Measurements from ENCODE around the gene BRIP1.

The BRIP1 gene

GRCh38 chr17:61701978-61702377 lies 161.3 kb downstream of the BRIP1 start:
- H3K36me3 ChIP-seq (ENCODE audit: control insufficient read depth in 1 of 2, insufficient read depth in 2 of 2, low read length in 2 of 2): peaks cover 0 to 8% of the 10 kb centered on the region in 2 donors
- H3K27ac ChIP-seq (ENCODE audit: low read depth, low read length): no peak overlapping the region
- no peak overlapping the region for H3K4me3 ChIP-seq (ENCODE audit: low read depth in 1 of 2, low read length in 2 of 2)
- H3K9ac ChIP-seq (ENCODE audit: low read depth in 1 of 2, low read length in 2 of 2): no peak overlapping the region
- peaks cover 26 to 38% of the 10 kb centered on the region in 2 donors for H3K9me3 ChIP-seq (ENCODE audit: control insufficient read depth in 1 of 2, low read length in 2 of 2)
- H3K27me3 ChIP-seq (ENCODE audit: control insufficient read depth in 1 of 2, insufficient read depth in 2 of 2, low read length in 2 of 2): no peaks in the 10 kb centered on the region
- no peaks in the 10 kb centered on the region for H3K4me1 ChIP-seq (ENCODE audit: control insufficient read depth in 1 of 2, insufficient read depth in 2 of 2, low read length in 2 of 2)

- Histone ChIP-seq H3K27me3 (ENCODE audit: control insufficient read depth in 1 of 2, insufficient read depth in 2 of 2, low read length in 2 of 2) (no peaks in the 10 kb centered on the region), H3K9ac (ENCODE audit: low read depth in 1 of 2, low read length in 2 of 2) (no peak overlapping the region), H3K4me3 (ENCODE audit: low read depth in 1 of 2, low read length in 2 of 2) (no peak overlapping the region), H3K27ac (ENCODE audit: low read depth, low read length) (no peak overlapping the region), H3K9me3 (ENCODE audit: control insufficient read depth in 1 of 2, low read length in 2 of 2) (peaks cover 26 to 38% of the 10 kb centered on the region in 2 donors), H3K36me3 (ENCODE audit: control insufficient read depth in 1 of 2, insufficient read depth in 2 of 2, low read length in 2 of 2) (peaks cover 0 to 8% of the 10 kb centered on the region in 2 donors), H3K4me1 (ENCODE audit: control insufficient read depth in 1 of 2, insufficient read depth in 2 of 2, low read length in 2 of 2) (no peaks in the 10 kb centered on the region)
Measured at GRCh38 chr17:61701334-61701733, 162.0 kb downstream of the BRIP1 start.

GRCh38 chr17:61700252-61700651 lies 163.1 kb downstream of the BRIP1 start:
- H3K9me3 ChIP-seq (ENCODE audit: control insufficient read depth in 1 of 2, low read length in 2 of 2): peaks cover 26 to 38% of the 10 kb centered on the region in 2 donors
- H3K27ac ChIP-seq (ENCODE audit: low read depth, low read length): no peak overlapping the region
- H3K36me3 ChIP-seq (ENCODE audit: control insufficient read depth in 1 of 2, insufficient read depth in 2 of 2, low read length in 2 of 2): peaks cover 0 to 8% of the 10 kb centered on the region in 2 donors
- no peak overlapping the region for H3K9ac ChIP-seq (ENCODE audit: low read depth in 1 of 2, low read length in 2 of 2)
- H3K27me3 ChIP-seq (ENCODE audit: control insufficient read depth in 1 of 2, insufficient read depth in 2 of 2, low read length in 2 of 2): no peaks in the 10 kb centered on the region
- no peaks in the 10 kb centered on the region for H3K4me1 ChIP-seq (ENCODE audit: control insufficient read depth in 1 of 2, insufficient read depth in 2 of 2, low read length in 2 of 2)
- no peak overlapping the region for H3K4me3 ChIP-seq (ENCODE audit: low read depth in 1 of 2, low read length in 2 of 2)

- H3K27ac ChIP-seq (ENCODE audit: low read depth, low read length): no peak overlapping the region
- H3K9me3 ChIP-seq (ENCODE audit: control insufficient read depth in 1 of 2, low read length in 2 of 2): peaks cover 26 to 38% of the 10 kb centered on the region in 2 donors
- H3K36me3 ChIP-seq (ENCODE audit: control insufficient read depth in 1 of 2, insufficient read depth in 2 of 2, low read length in 2 of 2): peaks cover 0 to 8% of the 10 kb centered on the region in 2 donors
- no peaks in the 10 kb centered on the region for H3K27me3 ChIP-seq (ENCODE audit: control insufficient read depth in 1 of 2, insufficient read depth in 2 of 2, low read length in 2 of 2)
- H3K4me3 ChIP-seq (ENCODE audit: low read depth in 1 of 2, low read length in 2 of 2): no peak overlapping the region
- H3K4me1 ChIP-seq (ENCODE audit: control insufficient read depth in 1 of 2, insufficient read depth in 2 of 2, low read length in 2 of 2): no peaks in the 10 kb centered on the region
- H3K9ac ChIP-seq (ENCODE audit: low read depth in 1 of 2, low read length in 2 of 2): no peak overlapping the region
Measured at GRCh38 chr17:61699694-61700093, 163.6 kb downstream of the BRIP1 start.

- Histone ChIP-seq H3K36me3 (ENCODE audit: control insufficient read depth in 1 of 2, insufficient read depth in 2 of 2, low read length in 2 of 2) (peaks cover 0 to 8% of the 10 kb centered on the region in 2 donors), H3K9ac (ENCODE audit: low read depth in 1 of 2, low read length in 2 of 2) (no peak overlapping the region), H3K4me3 (ENCODE audit: low read depth in 1 of 2, low read length in 2 of 2) (no peak overlapping the region), H3K4me1 (ENCODE audit: control insufficient read depth in 1 of 2, insufficient read depth in 2 of 2, low read length in 2 of 2) (no peaks in the 10 kb centered on the region), H3K9me3 (ENCODE audit: control insufficient read depth in 1 of 2, low read length in 2 of 2) (peaks cover 26 to 38% of the 10 kb centered on the region in 2 donors), H3K27me3 (ENCODE audit: control insufficient read depth in 1 of 2, insufficient read depth in 2 of 2, low read length in 2 of 2) (no peaks in the 10 kb centered on the region), H3K27ac (ENCODE audit: low read depth, low read length) (no peak overlapping the region)
Measured at GRCh38 chr17:61699032-61699431, 164.3 kb downstream of the BRIP1 start.

- peaks cover 26 to 38% of the 10 kb centered on the region in 2 donors for H3K9me3 ChIP-seq (ENCODE audit: control insufficient read depth in 1 of 2, low read length in 2 of 2)
- no peak overlapping the region for H3K27ac ChIP-seq (ENCODE audit: low read depth, low read length)
- H3K4me3 ChIP-seq (ENCODE audit: low read depth in 1 of 2, low read length in 2 of 2): no peak overlapping the region
- no peaks in the 10 kb centered on the region for H3K4me1 ChIP-seq (ENCODE audit: control insufficient read depth in 1 of 2, insufficient read depth in 2 of 2, low read length in 2 of 2)
- no peak overlapping the region for H3K9ac ChIP-seq (ENCODE audit: low read depth in 1 of 2, low read length in 2 of 2)
- no peaks in the 10 kb centered on the region for H3K27me3 ChIP-seq (ENCODE audit: control insufficient read depth in 1 of 2, insufficient read depth in 2 of 2, low read length in 2 of 2)
- H3K36me3 ChIP-seq (ENCODE audit: control insufficient read depth in 1 of 2, insufficient read depth in 2 of 2, low read length in 2 of 2): peaks cover 0 to 8% of the 10 kb centered on the region in 2 donors
Measured at GRCh38 chr17:61698244-61698643, 165.1 kb downstream of the BRIP1 start.

GRCh38 chr17:61695779-61696337 lies 167.5 kb downstream of the BRIP1 start:
- H3K27ac ChIP-seq (ENCODE audit: low read depth, low read length): no peak overlapping the region
- H3K36me3 ChIP-seq (ENCODE audit: control insufficient read depth in 1 of 2, insufficient read depth in 2 of 2, low read length in 2 of 2): peaks cover 0 to 8% of the 10 kb centered on the region in 2 donors
- no peak overlapping the region for H3K9ac ChIP-seq (ENCODE audit: low read depth in 1 of 2, low read length in 2 of 2)
- H3K27me3 ChIP-seq (ENCODE audit: control insufficient read depth in 1 of 2, insufficient read depth in 2 of 2, low read length in 2 of 2): no peaks in the 10 kb centered on the region
- H3K4me3 ChIP-seq (ENCODE audit: low read depth in 1 of 2, low read length in 2 of 2): no peak overlapping the region
- peaks cover 20 to 21% of the 10 kb centered on the region in 2 donors for H3K9me3 ChIP-seq (ENCODE audit: control insufficient read depth in 1 of 2, low read length in 2 of 2)
- no peaks in the 10 kb centered on the region for H3K4me1 ChIP-seq (ENCODE audit: control insufficient read depth in 1 of 2, insufficient read depth in 2 of 2, low read length in 2 of 2)

- Histone ChIP-seq H3K4me3 (ENCODE audit: low read depth in 1 of 2, low read length in 2 of 2) (no peak overlapping the region), H3K27me3 (ENCODE audit: control insufficient read depth in 1 of 2, insufficient read depth in 2 of 2, low read length in 2 of 2) (no peaks in the 10 kb centered on the region), H3K9ac (ENCODE audit: low read depth in 1 of 2, low read length in 2 of 2) (no peak overlapping the region), H3K9me3 (ENCODE audit: control insufficient read depth in 1 of 2, low read length in 2 of 2) (peaks cover 4 to 7% of the 10 kb centered on the region in 2 donors), H3K36me3 (ENCODE audit: control insufficient read depth in 1 of 2, insufficient read depth in 2 of 2, low read length in 2 of 2) (no peaks in the 10 kb centered on the region), H3K27ac (ENCODE audit: low read depth, low read length) (no peak overlapping the region), H3K4me1 (ENCODE audit: control insufficient read depth in 1 of 2, insufficient read depth in 2 of 2, low read length in 2 of 2) (no peaks in the 10 kb centered on the region)
Measured at GRCh38 chr17:61694095-61694494, 169.2 kb downstream of the BRIP1 start.

GRCh38 chr17:61689610-61690180 lies 173.6 kb downstream of the BRIP1 start:
- Histone ChIP-seq H3K36me3 (ENCODE audit: control insufficient read depth in 1 of 2, insufficient read depth in 2 of 2, low read length in 2 of 2) (no peaks in the 10 kb centered on the region), H3K27me3 (ENCODE audit: control insufficient read depth in 1 of 2, insufficient read depth in 2 of 2, low read length in 2 of 2) (no peaks in the 10 kb centered on the region), H3K4me3 (ENCODE audit: low read depth in 1 of 2, low read length in 2 of 2) (no peak overlapping the region), H3K4me1 (ENCODE audit: control insufficient read depth in 1 of 2, insufficient read depth in 2 of 2, low read length in 2 of 2) (no peaks in the 10 kb centered on the region), H3K27ac (ENCODE audit: low read depth, low read length) (no peak overlapping the region), H3K9me3 (ENCODE audit: control insufficient read depth in 1 of 2, low read length in 2 of 2) (no peaks in the 10 kb centered on the region), H3K9ac (ENCODE audit: low read depth in 1 of 2, low read length in 2 of 2) (no peak overlapping the region)

GRCh38 chr17:61687769-61688168 lies 175.6 kb downstream of the BRIP1 start:
- no peaks in the 10 kb centered on the region for H3K36me3 ChIP-seq (ENCODE audit: control insufficient read depth in 1 of 2, insufficient read depth in 2 of 2, low read length in 2 of 2)
- H3K4me3 ChIP-seq (ENCODE audit: low read depth in 1 of 2, low read length in 2 of 2): no peak overlapping the region
- no peaks in the 10 kb centered on the region for H3K4me1 ChIP-seq (ENCODE audit: control insufficient read depth in 1 of 2, insufficient read depth in 2 of 2, low read length in 2 of 2)
- H3K9ac ChIP-seq (ENCODE audit: low read depth in 1 of 2, low read length in 2 of 2): no peak overlapping the region
- no peaks in the 10 kb centered on the region for H3K9me3 ChIP-seq (ENCODE audit: control insufficient read depth in 1 of 2, low read length in 2 of 2)
- no peaks in the 10 kb centered on the region for H3K27me3 ChIP-seq (ENCODE audit: control insufficient read depth in 1 of 2, insufficient read depth in 2 of 2, low read length in 2 of 2)
- H3K27ac ChIP-seq (ENCODE audit: low read depth, low read length): no peak overlapping the region
